ENCODE measurements around the gene CAPN1.

Gene CAPN1

DNA sequence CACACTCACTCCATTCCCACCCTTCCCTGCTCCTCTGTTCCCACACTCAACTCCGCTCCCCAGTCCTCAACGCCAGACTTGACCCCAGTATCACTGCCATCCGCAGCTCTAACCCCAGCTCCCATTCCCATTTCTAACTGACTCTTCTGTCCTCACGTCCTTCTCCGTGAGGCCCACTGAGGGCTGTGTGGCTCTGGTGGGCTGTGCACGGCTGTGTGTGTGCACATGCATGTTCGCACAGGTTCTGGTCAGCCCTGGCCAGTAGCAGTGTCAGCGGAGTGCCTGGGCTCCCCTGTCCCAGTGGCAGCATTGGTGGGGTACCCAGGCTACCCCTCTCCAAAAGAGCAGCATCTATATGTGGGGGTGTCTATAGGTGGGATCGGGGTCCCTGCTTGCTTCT is 5.0 kb downstream of the CAPN1 start:
- no peak overlapping the region for H3K4me3 ChIP-seq (ENCODE audit: low read length)
- no peak for DNase-seq (ENCODE audit: low read depth, low spot score)

DNA sequence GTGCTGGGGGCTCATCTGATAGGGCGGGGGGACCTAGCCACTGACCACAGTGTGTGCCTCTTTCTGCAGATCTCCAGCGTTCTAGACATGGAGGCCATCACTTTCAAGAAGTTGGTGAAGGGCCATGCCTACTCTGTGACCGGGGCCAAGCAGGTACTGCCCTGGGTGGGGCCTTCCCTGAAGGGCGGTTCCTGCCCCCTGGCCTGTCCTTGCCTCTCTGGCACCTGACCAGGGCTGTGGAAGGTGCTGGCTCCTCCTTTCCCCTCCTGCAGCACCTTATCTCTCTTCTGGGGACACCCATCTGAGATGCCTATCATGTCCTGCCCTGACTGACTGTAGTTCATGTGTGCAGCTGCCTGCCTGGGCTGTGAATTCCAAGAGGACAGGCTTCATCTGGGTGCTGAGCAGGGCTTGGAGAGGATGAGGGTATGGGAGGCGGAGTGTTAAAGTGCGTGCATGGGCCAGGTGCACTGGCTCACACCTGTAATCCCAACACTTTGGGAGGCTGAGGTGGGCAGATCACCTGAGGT is 5.5 kb downstream of the CAPN1 start:
- no peak overlapping the region for H3K4me3 ChIP-seq (ENCODE audit: low read length)
- no peak for DNase-seq (ENCODE audit: low read depth, low spot score)

DNA sequence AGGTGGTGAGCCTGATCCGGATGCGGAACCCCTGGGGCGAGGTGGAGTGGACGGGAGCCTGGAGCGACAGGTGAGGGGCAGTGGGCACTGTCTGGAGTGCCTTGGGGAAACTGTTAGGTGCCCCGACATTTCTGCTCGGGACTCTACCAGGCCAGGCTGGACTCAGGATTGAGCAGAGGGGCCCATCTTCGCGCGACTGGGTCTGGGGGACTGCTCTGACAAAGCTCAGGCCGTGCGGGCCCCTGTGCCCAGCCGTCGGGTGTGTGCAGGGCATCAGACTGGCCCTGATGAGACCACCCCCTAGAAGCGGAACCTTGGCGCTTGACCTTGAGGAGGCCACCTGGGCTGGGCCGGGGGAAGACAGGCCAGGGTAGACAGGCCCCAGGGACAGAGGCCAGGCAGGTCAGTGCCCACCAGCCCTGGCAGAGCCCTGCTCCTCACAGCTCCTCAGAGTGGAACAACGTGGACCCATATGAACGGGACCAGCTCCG is 6.3 kb downstream of the CAPN1 start:
- DNase-seq (ENCODE audit: low read depth, low spot score), result no peak
- no peak overlapping the region for H3K4me3 ChIP-seq (ENCODE audit: low read length)

DNA sequence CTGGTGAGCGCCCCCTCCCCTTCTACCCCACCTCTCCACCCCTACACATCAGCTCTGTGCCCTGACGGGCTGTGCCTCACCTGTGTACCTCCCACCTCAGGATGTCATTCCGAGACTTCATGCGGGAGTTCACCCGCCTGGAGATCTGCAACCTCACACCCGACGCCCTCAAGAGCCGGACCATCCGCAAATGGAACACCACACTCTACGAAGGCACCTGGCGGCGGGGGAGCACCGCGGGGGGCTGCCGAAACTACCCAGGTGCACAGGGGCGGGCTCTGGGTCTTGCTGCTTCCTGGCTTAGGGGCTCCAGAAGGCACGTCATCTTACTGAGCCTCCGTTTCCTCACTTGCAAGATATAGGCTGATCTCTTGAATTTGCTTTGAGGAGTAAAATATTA is 6.8 kb downstream of the CAPN1 start:
- H3K4me3 ChIP-seq (ENCODE audit: low read length), result no peak overlapping the region
- no peak for DNase-seq (ENCODE audit: low read depth, low spot score)

DNA sequence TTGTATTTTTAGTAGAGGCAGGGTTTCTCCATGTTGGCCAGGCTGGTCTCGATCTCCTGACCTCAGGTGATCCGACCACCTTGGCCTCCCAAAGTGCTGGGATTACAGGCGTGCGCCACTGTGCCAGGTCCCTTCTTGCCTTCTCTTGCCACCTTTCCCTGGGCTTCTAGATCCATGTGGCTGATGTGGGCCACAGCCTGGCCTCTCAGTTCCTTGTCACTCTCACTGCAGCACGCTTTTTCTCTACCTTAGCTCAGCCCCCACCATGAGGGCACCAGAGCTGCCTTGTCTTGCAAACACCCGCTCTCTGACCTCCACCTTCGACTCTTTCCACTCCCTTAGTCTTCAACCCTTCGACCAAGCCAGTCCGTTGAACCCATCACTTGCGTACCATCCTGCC is 7.5 kb downstream of the CAPN1 start:
- H3K4me3 ChIP-seq (ENCODE audit: low read length), result no peak overlapping the region
- DNase-seq (ENCODE audit: low read depth, low spot score), result no peak

DNA sequence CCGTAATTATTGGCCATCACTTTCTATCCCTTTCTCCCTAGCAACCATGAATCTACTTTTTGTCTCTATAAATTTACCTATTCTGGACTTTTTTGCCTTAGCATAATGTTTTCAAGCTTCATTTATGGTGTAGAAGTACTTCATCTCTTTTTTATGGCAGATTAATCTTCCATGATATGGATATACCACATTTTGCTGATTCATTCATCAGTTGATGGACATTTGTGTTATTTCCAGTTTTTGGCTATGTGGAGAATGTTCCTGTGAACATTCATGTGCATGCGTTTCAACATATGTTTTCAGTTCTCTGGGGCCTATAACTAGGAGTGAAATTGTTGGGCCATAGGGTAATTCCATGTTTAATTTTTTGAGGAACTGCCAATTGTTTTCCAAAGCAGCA is 12.8 kb downstream of the CAPN1 start:
- DNase-seq (ENCODE audit: low read depth, low spot score), result no peak
- H3K4me3 ChIP-seq (ENCODE audit: low read length), result no peak overlapping the region

DNA sequence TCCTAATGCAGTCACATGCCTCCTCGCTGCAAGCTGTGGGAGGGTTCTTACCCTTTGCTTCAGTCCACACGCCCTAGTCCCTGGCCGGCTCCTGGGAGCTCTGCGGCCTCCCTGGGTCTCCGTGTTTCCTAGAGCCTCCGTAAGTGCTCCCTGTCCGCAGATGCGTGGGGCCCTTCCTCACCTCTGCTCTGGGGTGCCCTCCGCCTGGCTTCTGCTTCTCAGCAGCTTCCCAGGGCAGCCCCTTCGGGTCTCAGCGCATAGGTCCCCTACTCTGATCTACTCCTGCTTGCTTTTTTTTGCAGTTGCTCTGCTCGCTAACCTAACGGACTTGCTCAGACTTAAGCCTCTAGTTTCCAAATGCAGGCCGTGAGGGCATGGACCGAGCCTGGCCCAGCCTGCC is 22.4 kb downstream of the CAPN1 start:
- DNase-seq (ENCODE audit: low read depth, low spot score), result no peak
- H3K4me3 ChIP-seq (ENCODE audit: low read length), result no peak overlapping the region

DNA sequence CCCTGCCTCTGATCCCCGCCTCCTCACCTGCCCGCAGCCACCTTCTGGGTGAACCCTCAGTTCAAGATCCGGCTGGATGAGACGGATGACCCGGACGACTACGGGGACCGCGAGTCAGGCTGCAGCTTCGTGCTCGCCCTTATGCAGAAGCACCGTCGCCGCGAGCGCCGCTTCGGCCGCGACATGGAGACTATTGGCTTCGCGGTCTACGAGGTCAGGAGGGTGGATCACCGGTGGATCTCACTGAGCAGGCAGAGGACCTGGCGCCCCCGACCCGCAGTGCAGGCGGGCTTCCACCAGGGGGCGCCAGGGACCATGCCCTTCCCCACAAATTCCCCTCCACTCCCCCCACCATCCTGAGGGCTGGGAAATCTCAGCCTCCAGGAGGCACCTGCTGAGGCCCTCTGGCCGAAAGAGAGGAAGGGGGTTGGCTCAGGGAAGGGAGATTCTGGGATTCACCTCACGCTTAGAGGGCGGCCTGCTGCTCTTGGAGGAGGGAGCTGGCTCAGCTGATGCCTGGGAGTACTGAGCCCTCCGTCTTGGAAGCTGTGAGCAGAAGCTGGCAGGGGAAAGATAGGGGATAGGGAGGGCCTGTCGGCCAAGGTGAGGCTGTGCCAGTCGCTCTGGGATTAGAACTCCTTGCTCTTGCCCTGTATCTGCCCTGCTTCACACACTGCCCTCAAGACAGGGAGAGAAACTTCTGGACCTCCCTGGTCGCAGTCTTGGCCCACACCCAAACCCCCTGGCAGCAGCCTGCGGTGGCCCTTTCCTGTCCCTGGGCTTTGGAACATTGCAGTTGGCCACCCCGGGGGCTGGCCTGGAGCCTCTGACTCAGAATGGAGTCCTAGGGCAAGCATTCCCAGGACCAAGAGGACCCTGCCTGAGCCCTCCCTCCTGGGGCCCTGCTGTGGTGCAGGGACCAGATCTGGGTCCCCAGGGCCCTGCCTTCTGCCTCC is 23.2 kb downstream of the CAPN1 start:
- DNase-seq (ENCODE audit: low read depth, low spot score), result no peak
- no peak overlapping the region for H3K4me3 ChIP-seq (ENCODE audit: low read length)

DNA sequence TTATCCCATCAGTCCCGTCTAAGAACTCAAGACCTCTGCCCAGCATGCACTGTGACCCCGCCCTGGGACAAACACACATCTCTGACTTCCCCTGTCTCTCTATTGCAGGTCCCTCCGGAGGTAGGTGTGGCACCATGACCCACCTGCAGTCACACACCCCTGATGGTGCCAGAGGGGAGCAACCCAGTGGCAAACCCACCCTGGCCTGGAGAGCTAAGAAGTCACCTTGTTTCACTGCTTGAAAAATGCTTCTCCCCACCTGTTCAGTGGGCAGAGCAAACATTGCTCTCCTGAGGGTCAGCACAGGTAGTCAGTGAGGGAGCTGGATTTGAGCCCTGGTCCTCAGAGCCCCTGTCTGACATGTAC is 23.9 kb downstream of the CAPN1 start:
- DNase-seq (ENCODE audit: low read depth, low spot score), result no peak
- H3K4me3 ChIP-seq (ENCODE audit: low read length), result no peak overlapping the region

DNA sequence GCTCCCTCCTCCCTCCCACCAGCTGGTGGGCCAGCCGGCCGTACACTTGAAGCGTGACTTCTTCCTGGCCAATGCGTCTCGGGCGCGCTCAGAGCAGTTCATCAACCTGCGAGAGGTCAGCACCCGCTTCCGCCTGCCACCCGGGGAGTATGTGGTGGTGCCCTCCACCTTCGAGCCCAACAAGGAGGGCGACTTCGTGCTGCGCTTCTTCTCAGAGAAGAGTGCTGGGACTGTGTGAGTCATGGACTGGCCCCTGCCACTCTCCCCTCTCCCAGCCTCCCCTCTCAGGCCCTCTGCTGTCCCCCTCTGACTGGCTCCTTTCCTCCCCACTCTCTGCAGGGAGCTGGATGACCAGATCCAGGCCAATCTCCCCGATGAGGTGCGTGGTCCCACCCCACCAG is 24.7 kb downstream of the CAPN1 start:
- H3K4me3 ChIP-seq (ENCODE audit: low read length), result no peak overlapping the region
- DNase-seq (ENCODE audit: low read depth, low spot score), result no peak

DNA sequence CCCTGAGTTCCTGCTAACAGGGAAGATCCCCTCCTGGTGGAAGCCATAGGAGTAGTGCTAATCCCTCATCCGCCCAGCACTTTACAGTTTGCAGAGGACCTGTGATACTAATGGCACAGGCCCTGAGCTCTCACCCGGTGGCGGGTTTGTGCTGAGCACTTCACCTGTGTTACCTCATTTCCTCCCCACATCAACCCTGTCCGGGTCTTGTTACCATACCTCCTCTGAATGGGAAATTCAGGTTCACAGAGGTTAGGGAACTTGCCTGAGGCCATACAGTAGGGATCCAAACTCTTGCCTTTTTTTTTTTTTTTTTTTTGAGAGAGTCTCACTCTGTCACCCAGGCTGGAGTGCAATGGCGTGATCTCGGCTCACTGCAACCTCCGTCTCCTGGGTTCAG is 25.2 kb downstream of the CAPN1 start:
- no peak for DNase-seq (ENCODE audit: low read depth, low spot score)

DNA sequence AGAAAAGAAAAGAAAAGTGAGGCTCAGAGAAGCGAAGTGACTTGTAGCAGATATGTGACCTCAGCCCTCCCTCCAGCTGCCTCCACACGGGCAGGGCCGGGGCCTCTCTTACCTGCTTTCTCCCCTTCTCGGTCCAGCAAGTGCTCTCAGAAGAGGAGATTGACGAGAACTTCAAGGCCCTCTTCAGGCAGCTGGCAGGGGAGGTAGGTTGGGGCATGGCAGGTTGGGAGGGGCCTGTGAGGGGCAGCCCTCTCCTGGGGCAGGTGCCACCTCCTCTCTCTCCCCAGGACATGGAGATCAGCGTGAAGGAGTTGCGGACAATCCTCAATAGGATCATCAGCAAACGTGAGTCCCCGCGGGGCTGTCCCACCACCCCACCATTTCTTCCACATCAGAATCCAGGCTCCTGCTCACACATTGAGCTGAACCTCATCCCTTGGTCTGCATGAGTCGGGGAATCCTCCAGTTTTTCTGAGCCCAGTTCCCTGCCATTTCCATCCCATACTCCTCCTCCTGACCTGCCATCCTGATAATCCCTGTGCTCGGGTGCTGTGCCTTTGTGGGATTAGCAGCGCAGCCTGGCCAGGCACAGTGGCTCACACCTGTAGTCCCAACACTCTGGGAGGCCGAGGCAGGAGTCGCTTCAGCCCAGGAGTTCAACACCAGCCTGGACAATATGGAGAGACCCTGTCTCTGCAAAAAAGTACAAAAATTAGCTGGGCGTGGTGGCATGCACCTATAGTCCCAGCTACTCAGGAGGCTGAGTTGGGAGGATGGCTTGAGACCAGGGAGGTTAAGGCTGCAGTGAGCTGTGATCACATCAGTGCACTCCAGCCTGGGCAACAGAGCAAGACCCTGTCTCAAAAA is 26.4 kb downstream of the CAPN1 start:
- no peak overlapping the region for H3K4me3 ChIP-seq (ENCODE audit: low read length)
- no peak for DNase-seq (ENCODE audit: low read depth, low spot score)

More for the DNA sequence above, 25.2 kb downstream of the CAPN1 start:
- no peak overlapping the region for H3K4me3 ChIP-seq (ENCODE audit: low read length)

DNA sequence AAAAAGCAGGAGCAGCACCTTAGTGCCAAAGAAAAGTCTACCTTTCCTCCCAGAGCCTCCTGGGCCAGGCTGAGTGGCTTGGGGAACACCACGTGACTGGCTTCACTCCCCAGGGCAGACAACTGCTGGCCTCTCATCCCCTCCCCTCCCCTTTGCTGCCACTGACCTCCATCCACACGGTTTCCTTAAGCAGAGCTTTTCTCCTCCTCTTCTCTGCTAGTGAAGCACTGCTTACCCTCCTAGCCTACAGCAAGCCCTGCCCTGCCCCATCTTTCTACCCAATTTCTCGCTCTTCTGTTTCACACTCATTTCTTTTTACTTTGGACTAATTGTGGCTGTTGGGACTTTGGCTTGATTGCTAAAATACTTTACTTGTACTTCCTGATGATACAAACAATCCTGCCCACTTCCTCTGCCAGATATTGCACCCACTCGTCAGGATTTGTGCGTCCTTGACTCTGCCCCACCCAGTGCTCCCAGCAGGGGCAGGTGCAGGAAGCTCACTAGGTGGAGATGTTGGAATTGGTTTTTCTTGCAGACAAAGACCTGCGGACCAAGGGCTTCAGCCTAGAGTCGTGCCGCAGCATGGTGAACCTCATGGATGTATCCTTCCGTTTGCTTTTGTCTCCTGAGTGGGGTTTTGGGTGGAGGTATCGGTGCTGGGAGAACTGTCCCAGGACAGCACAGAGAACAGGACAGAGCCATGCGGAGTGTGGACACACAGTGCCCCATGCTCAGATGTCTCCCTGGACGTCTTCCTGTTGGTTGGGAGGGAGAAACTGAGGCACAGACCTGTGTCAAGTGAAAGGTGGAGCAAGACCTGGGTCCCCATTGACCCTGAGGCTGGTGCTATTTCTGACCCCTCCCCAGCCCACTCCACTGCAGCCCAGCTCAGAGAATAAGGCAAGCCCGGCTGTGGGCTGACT is 27.3 kb downstream of the CAPN1 start:
- no peak overlapping the region for H3K4me3 ChIP-seq (ENCODE audit: low read length)
- DNase-seq (ENCODE audit: low read depth, low spot score), result no peak

DNA sequence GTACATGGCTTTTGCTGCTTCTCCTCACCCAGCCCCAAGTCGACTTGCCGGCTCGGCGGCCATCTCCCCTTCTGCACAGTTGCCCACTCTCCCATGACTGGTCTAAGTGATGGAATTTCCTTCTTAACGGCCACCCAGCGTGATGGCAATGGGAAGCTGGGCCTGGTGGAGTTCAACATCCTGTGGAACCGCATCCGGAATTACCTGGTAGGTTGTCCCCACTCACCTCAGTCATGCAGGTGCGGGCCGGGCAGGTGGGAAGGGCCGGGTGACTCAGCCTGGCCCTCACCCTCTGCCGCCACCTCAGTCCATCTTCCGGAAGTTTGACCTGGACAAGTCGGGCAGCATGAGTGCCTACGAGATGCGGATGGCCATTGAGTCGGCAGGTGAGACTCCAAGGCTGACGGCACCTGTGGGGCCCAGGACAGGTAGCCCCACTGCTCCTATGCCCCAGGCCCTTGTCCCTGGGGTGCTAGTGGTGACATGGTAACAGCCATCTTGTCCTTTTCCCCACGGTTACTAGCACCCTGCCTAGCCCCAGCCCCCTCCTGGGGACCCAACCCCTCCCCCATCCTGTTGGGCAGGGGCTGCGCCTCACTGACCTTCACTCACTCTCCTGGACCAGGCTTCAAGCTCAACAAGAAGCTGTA is 28.1 kb downstream of the CAPN1 start:
- no peak overlapping the region for H3K4me3 ChIP-seq (ENCODE audit: low read length)
- DNase-seq (ENCODE audit: low read depth, low spot score), result no peak

DNA sequence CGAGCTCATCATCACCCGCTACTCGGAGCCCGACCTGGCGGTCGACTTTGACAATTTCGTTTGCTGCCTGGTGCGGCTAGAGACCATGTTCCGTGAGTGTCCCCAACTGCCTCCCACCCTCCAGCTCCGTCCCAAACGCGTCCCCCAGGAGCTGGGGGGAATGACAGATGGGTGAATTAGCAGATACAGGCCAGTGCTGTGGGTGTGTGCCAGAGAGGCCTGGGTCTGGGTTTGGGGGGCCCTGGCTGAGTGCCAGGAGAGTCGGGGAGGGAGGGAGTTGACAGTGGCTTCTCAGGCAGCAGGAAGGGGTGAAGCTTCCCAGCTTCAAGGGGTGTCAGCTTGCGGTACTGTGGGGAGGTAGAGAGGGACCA is 28.6 kb downstream of the CAPN1 start:
- DNase-seq (ENCODE audit: low read depth, low spot score), result no peak
- H3K4me3 ChIP-seq (ENCODE audit: low read length), result no peak overlapping the region

DNA sequence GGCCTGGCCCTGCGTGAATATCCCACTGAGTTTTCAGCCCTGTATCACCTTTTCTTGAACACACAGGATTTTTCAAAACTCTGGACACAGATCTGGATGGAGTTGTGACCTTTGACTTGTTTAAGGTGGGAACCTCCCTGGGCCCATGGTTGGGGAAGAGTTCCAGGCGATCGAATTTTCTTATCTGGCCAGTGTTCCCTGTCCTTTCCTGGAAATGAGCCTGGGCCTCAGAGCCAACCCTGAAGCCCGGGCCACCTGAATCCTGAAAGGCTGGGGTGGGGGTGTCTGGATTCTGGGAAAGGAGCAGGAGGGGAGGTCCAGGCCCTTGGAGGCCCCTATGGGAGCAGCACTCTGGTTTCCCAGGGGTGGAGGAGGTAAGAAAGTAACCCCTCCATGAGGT is 29.0 kb downstream of the CAPN1 start:
- no peak for DNase-seq (ENCODE audit: low read depth, low spot score)
- no peak overlapping the region for H3K4me3 ChIP-seq (ENCODE audit: low read length)

DNA sequence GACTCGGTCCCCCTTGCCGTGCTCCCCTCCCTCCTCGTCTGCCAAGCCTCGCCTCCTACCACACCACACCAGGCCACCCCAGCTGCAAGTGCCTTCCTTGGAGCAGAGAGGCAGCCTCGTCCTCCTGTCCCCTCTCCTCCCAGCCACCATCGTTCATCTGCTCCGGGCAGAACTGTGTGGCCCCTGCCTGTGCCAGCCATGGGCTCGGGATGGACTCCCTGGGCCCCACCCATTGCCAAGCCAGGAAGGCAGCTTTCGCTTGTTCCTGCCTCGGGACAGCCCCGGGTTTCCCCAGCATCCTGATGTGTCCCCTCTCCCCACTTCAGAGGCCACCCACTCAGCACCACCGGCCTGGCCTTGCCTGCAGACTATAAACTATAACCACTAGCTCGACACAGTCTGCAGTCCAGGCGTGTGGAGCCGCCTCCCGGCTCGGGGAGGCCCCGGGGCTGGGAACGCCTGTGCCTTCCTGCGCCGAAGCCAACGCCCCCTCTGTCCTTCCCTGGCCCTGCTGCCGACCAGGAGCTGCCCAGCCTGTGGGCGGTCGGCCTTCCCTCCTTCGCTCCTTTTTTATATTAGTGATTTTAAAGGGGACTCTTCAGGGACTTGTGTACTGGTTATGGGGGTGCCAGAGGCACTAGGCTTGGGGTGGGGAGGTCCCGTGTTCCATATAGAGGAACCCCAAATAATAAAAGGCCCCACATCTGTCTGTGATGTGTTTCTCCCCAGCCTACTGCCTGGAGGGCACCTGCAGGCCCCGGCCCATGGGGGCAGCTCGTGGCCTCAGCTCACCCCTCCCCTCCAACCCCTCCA is 29.8 kb downstream of the CAPN1 start:
- no peak for DNase-seq (ENCODE audit: low read depth, low spot score)
- H3K4me3 ChIP-seq (ENCODE audit: low read length), result no peak overlapping the region

Data from Jurkat, Clone E6-1 (cell line).